ENCODE measurements around the gene NUDT12.

GRCh38 chr5:103505581-103506305 lies 56.8 kb downstream of the NUDT12 start:
- TF ChIP-seq POLR2A (IDR thresholded peaks at IDR 0.05), result no peak
- no peak for TF ChIP-seq CTCF (IDR thresholded peaks at IDR 0.05)
